GM12878 (cell line): Measurements from ENCODE around the gene ZCCHC18. TPM values are rescaled to one million over a fixed set of nuclear protein-coding genes. Genes with fewer than 3 reads are reported as not detected.

Source experiments
- ATAC-seq: fragments of 200-7000 bp; cut with Tn5 transposase; 3 replicates; pipeline ENCODE4 v1.9.1; 2020; ENCODE audit warnings: mild to moderate bottlenecking, moderate library complexity
- BruUV-seq: library from RNA; stranded (reverse); fragments of 400-500 nt; replicated peaks from 2 replicates; lab custom pipeline; 2021; lab: Mats Ljungman, UMichigan
- CTCF ChIA-PET: fragments of 300-600 bp; sonication (Branson Sonifier 250); formaldehyde crosslinking; extraction: SDS; loops from one replicate; lab custom pipeline; 2021; ENCODE audit warnings: inconsistent platforms; lab: Yijun Ruan, JAX
- POLR2A ChIA-PET: fragments of 350-600 bp; formaldehyde crosslinking; extraction: SDS; loops from one replicate; lab custom pipeline; 2021; ENCODE audit warnings: inconsistent platforms; lab: Charles Lee
- RAD21 ChIA-PET: fragments of 300-600 bp; sonication (Branson Sonifier 250); formaldehyde crosslinking; loops from one replicate; lab custom pipeline; 2023; ENCODE audit warnings: antibody characterized with exemption; ENCODE audit not compliant: unreplicated experiment; lab: Charles Lee
- SMC1A ChIA-PET: fragments of 300-600 bp; sonication (Branson Sonifier 250); formaldehyde crosslinking; loops from one replicate; lab custom pipeline; 2023; ENCODE audit not compliant: unreplicated experiment, uncharacterized antibody; lab: Charles Lee
- DNase-seq: peaks from one replicate; pipeline ENCODE4 v3.0.0-alpha.2; 2011; ENCODE audit warnings: low read depth, low spot score
- FAIRE-seq: peaks from 3 replicates; lab custom pipeline; 2011; peaks lifted over from hg19 to GRCh38; lab: Jason Lieb, UNC
- H2AFZ ChIP-seq: 2 replicates; pipeline ENCODE4 v1.6.0; 2011; ENCODE audit warnings: low read depth, low read length, control low read depth; ENCODE audit not compliant: control insufficient read depth
- H3K27ac ChIP-seq: 2 replicates; pipeline ENCODE4 v1.5.1; 2011; ENCODE audit warnings: control low read depth; ENCODE audit not compliant: control insufficient read depth, insufficient read depth
- H3K27me3 ChIP-seq, 2 experiments: replicated peaks in 1 of 2; 2 replicates each; pipeline versions ENCODE4 v1.6.0 to v1.6.1; 2011; ENCODE audit warnings: low read length in 1 of 2; ENCODE audit not compliant: control insufficient read depth in 2 of 2, insufficient read depth in 2 of 2
- H3K36me3 ChIP-seq, 2 experiments: 2 replicates each; pipeline ENCODE4 v1.5.1; 2011; ENCODE audit warnings: low read length in 1 of 2; ENCODE audit not compliant: control insufficient read depth in 2 of 2, insufficient read depth in 2 of 2
- H3K4me1 ChIP-seq: 2 replicates; pipeline ENCODE4 v1.6.1; 2011; ENCODE audit warnings: mild to moderate bottlenecking, low read length, moderate library complexity, mixed read lengths; ENCODE audit not compliant: control insufficient read depth, insufficient read depth
- H3K4me2 ChIP-seq: 2 replicates; pipeline ENCODE4 v1.6.0; 2011; ENCODE audit warnings: control low read depth; ENCODE audit not compliant: control insufficient read depth, insufficient read depth
- H3K4me3 ChIP-seq: fragments of 200-600 bp; sonication (generic); 2 replicates; pipeline ENCODE4 v1.5.1; 2016
- H3K79me2 ChIP-seq: 2 replicates; pipeline ENCODE4 v1.6.0; 2011; ENCODE audit warnings: low read length; ENCODE audit not compliant: control insufficient read depth, insufficient read depth
- H3K9ac ChIP-seq: 2 replicates; pipeline ENCODE4 v1.8.0; 2011; ENCODE audit warnings: low read length, control low read depth, mixed read lengths; ENCODE audit not compliant: control insufficient read depth, insufficient read depth
- H3K9me3 ChIP-seq: replicated peaks from 3 replicates; pipeline ENCODE4 v1.5.1; 2011; ENCODE audit warnings: mild to moderate bottlenecking, low read length; ENCODE audit not compliant: control insufficient read depth, insufficient read depth
- H4K20me1 ChIP-seq: 2 replicates; pipeline ENCODE4 v1.6.0; 2011; ENCODE audit not compliant: control insufficient read depth, insufficient read depth
- BCLAF1 ChIP-seq: fragments of 450-650 bp; IDR thresholded peaks from 2 replicates; pipeline ENCODE4 v1.6.1; 2017; ENCODE audit warnings: antibody characterized with exemption, mild to moderate bottlenecking, moderate library complexity
- CBFB ChIP-seq: IDR thresholded peaks from 2 replicates; pipeline ENCODE4 v1.6.1; 2016; ENCODE audit warnings: antibody characterized with exemption, low read depth
- CREB1 ChIP-seq: IDR thresholded peaks from 2 replicates; pipeline ENCODE4 v1.6.1; 2012; ENCODE audit warnings: low read depth, mild to moderate bottlenecking, inconsistent platforms
- ESRRA ChIP-seq: IDR thresholded peaks from 2 replicates; pipeline ENCODE4 v1.6.1; 2012; ENCODE audit warnings: mild to moderate bottlenecking, low read length, improper control_type of control experiment
- FOXK2 ChIP-seq: fragments of 450-650 bp; IDR thresholded peaks from 2 replicates; pipeline ENCODE4 v1.6.1; 2017; ENCODE audit warnings: mild to moderate bottlenecking, moderate library complexity
- POLR2AphosphoS2 ChIP-seq: IDR thresholded peaks from 2 replicates; pipeline ENCODE4 v1.6.1; 2011; ENCODE audit warnings: low read depth, mild to moderate bottlenecking, low read length, improper control_type of control experiment, moderate library complexity
- SUZ12 ChIP-seq: fragments of 200-600 bp; sonication (generic); IDR thresholded peaks from one replicate; pipeline ENCODE4 v1.6.1; 2018; ENCODE audit warnings: antibody characterized with exemption, mild to moderate bottlenecking; ENCODE audit not compliant: unreplicated experiment
- ZBTB4 ChIP-seq: fragments of 450-650 bp; formaldehyde crosslinking; IDR thresholded peaks from 2 replicates; pipeline ENCODE4 v1.4.0; 2022; ENCODE audit warnings: mild to moderate bottlenecking, moderate library complexity
- WGBS: methylation state at CpG from one replicate; pipeline ENCODE4 v1.1.6; 2016; ENCODE audit warnings: low lambda C conversion rate; ENCODE audit not compliant: insufficient replicate concordance, insufficient coverage; ENCODE audit errors: missing lambda C conversion rate; 5-methylcytosine and 5-hydroxymethylcytosine counted together
- in situ Hi-C: fragments of 300-500 bp; cut with MboI; formaldehyde crosslinking; loops from 9 replicates; pipeline ENCODE4 v1.14.3; 2018; ENCODE audit warnings: mixed read lengths
- intact Hi-C: fragments of 100-400 bp; cut with micrococcal nuclease; formaldehyde crosslinking; loops from one replicate; pipeline ENCODE4 v1.14.2; 2022; ENCODE audit not compliant: unreplicated experiment
- polyA plus RNA-seq, 11 experiments: library from polyadenylated mRNA; depleted of rRNA in 4 of 11; unstranded in 6 of 11; stranded (reverse) in 5 of 11; fragments of >200 nt; fragmentation: Nextera tagmentation in 4 of 11; fragmentation: Illumina TruSeq in 1 of 11; extraction: Ambion mirVana in 4 of 11; extraction: Trizol in 1 of 11; gene quantifications; 1 replicate in 1 of 11; 2 replicates in 10 of 11; pipeline versions ENCODE4 v1.2.1 to v1.2.3, GENCODE V29; 2011 to 2016; ENCODE audit warnings: inconsistent platforms in 2 of 11, missing spikeins in 2 of 11, low read depth in 1 of 11
- total RNA-seq, 4 experiments: library from RNA; depleted of rRNA in 3 of 4; stranded (reverse); fragments of >200 nt in 3 of 4; fragmentation: Illumina TruSeq in 1 of 4; extraction: Trizol in 1 of 4; gene quantifications; 2 replicates each; pipeline versions ENCODE4 v1.2.1 to v1.2.3, GENCODE V29; 2013 to 2021

The ZCCHC18 gene
- total and polyA plus RNA-seq, 10 of the 15 experiments (the other 5 are each of a cell fraction or from before 2014, with no cell fraction given) = 1.0 to 4.2 (median 2.3) TPM

GRCh38 chrX:104085477-104085876 lies 26.8 kb upstream of the ZCCHC18 start (continued):
- TF ChIP-seq POLR2AphosphoS2 (no peak), ZBTB4 (CRISPR knock-in tag) (no peak)

- H3K36me3 ChIP-seq = no peaks in the 10 kb centered on the region
- RAD21 ChIA-PET = no interaction called here
- BruUV-seq = no TSS peak
- H3K27ac ChIP-seq = no peak overlapping the region
- H3K79me2 ChIP-seq = no peaks in the 10 kb centered on the region
- CTCF ChIA-PET = no interaction called here
- POLR2A ChIA-PET = interaction anchor here (0.6 kb wide), 1 partner anchor 399 kb away, joined by 5 read pairs; no protein-coding TSS in a partner anchor
- H3K9me3 ChIP-seq = no peaks in the 10 kb centered on the region
- no peak overlapping the region for H3K4me3 ChIP-seq
- DNase-seq (no peak), ATAC-seq (no peak), FAIRE-seq (no peak)
- H3K4me2 ChIP-seq = no peak overlapping the region
- H3K4me1 ChIP-seq = no peaks in the 10 kb centered on the region
- intact Hi-C loops (no loop called here), in situ Hi-C loops (no loop called here)
- H2AFZ ChIP-seq = no peak overlapping the region
- WGBS = 46% methylated on average over 7 of the region's 7 CpGs
- H4K20me1 ChIP-seq = no peaks in the 10 kb centered on the region
- no peak overlapping the region for H3K9ac ChIP-seq
- no peaks in the 10 kb centered on the region; a peak in 1 of 4 replicates for H3K27me3 ChIP-seq
- TF ChIP-seq CREB1 (no peak), SUZ12 (no peak), FOXK2 (no peak), CBFB (no peak), ESRRA (no peak), BCLAF1 (no peak)
- SMC1A ChIA-PET = no interaction called here
Observed at GRCh38 chrX:104085919-104086318, 26.4 kb upstream of the ZCCHC18 start.
